ENCODE data around the gene OSBPL6.

OSBPL6 gene

GRCh38 chr2:178233428-178233827, 39.1 kb downstream of the OSBPL6 start:
- H3K4me3 ChIP-seq (replicated peaks; ENCODE audit: low read depth, low read length), result no peak overlapping the region
- H3K36me3 ChIP-seq (ENCODE audit: control insufficient read depth, insufficient read depth, low read length), result no peaks in the 10 kb centered on the region
- TF ChIP-seq CTCF (IDR thresholded peaks at IDR 0.05; ENCODE audit: insufficient read depth, low read length, poor library complexity, severe bottlenecking), result no peak
- no peaks in the 10 kb centered on the region for H3K27me3 ChIP-seq (replicated peaks; ENCODE audit: control insufficient read depth, insufficient read depth, low read length)
- no peak for DNase-seq (ENCODE audit: extremely low read depth, insufficient read length)

- Histone ChIP-seq H3K36me3 (ENCODE audit: control insufficient read depth, insufficient read depth, low read length) (no peaks in the 10 kb centered on the region), H3K27me3 (replicated peaks; ENCODE audit: control insufficient read depth, insufficient read depth, low read length) (no peaks in the 10 kb centered on the region), H3K4me3 (replicated peaks; ENCODE audit: low read depth, low read length) (no peak overlapping the region)
- DNase-seq (ENCODE audit: extremely low read depth, insufficient read length), result no peak
- no peak for TF ChIP-seq CTCF (IDR thresholded peaks at IDR 0.05; ENCODE audit: insufficient read depth, low read length, poor library complexity, severe bottlenecking)
These were observed 40.3 kb downstream of the OSBPL6 start for GRCh38 chr2:178234648-178235047.

GRCh38 chr2:178237488-178238153, 43.3 kb downstream of the OSBPL6 start:
- TF ChIP-seq CTCF (IDR thresholded peaks at IDR 0.05; ENCODE audit: insufficient read depth, low read length, poor library complexity, severe bottlenecking), result no peak
- no peak overlapping the region for H3K4me3 ChIP-seq (replicated peaks; ENCODE audit: low read depth, low read length)
- no peaks in the 10 kb centered on the region for H3K36me3 ChIP-seq (ENCODE audit: control insufficient read depth, insufficient read depth, low read length)
- no peaks in the 10 kb centered on the region for H3K27me3 ChIP-seq (replicated peaks; ENCODE audit: control insufficient read depth, insufficient read depth, low read length)
- DNase-seq (ENCODE audit: extremely low read depth, insufficient read length), result no peak

GRCh38 chr2:178238154-178238521, 43.8 kb downstream of the OSBPL6 start:
- no peaks in the 10 kb centered on the region for H3K27me3 ChIP-seq (replicated peaks; ENCODE audit: control insufficient read depth, insufficient read depth, low read length)
- H3K4me3 ChIP-seq (replicated peaks; ENCODE audit: low read depth, low read length), result no peak overlapping the region
- H3K36me3 ChIP-seq (ENCODE audit: control insufficient read depth, insufficient read depth, low read length), result no peaks in the 10 kb centered on the region
- no peak for TF ChIP-seq CTCF (IDR thresholded peaks at IDR 0.05; ENCODE audit: insufficient read depth, low read length, poor library complexity, severe bottlenecking)
- DNase-seq (ENCODE audit: extremely low read depth, insufficient read length), result no peak

- no peak for TF ChIP-seq CTCF (IDR thresholded peaks at IDR 0.05; ENCODE audit: insufficient read depth, low read length, poor library complexity, severe bottlenecking)
- no peaks in the 10 kb centered on the region for H3K36me3 ChIP-seq (ENCODE audit: control insufficient read depth, insufficient read depth, low read length)
- no peaks in the 10 kb centered on the region; the same call in 1 of the 2 replicates for H3K27me3 ChIP-seq (replicated peaks; ENCODE audit: control insufficient read depth, insufficient read depth, low read length)
- no peak overlapping the region for H3K4me3 ChIP-seq (replicated peaks; ENCODE audit: low read depth, low read length)
- no peak for DNase-seq (ENCODE audit: extremely low read depth, insufficient read length)
These were observed 44.4 kb downstream of the OSBPL6 start for GRCh38 chr2:178238750-178239149.

Measured in GM06990 (cell line).